ENCODE measurements around the gene CD72.

GRCh38 chr9:35575478-35575877 is 42.7 kb downstream of the CD72 start:
- no peak for TF ChIP-seq CTCF (IDR thresholded peaks at IDR 0.05; ENCODE audit: low read length)
- no peak for TF ChIP-seq EZH2 (optimal IDR thresholded peaks at IDR 0.05; ENCODE audit: low read depth, low read length)
